Activated CD8-positive, alpha-beta memory T cell treated with anti-CD3 and anti-CD28 coated beads for 36 hours (primary cell): ENCODE measurements around the gene PITPNM2. TPM values are rescaled to one million over a fixed set of nuclear protein-coding genes. Genes with fewer than 3 reads are reported as not detected.
"Not testable (repeated sequence)": the region's sequence is repeated elsewhere in the genome, so short reads cannot be mapped to it uniquely, and the experiment has no call there.

Experiments used
- CTCF ChIA-PET: fragments of 350-600 bp; sonication (Branson Sonifier 250); formaldehyde crosslinking; loops from one replicate; lab custom pipeline; 2021; ENCODE audit warnings: antibody characterized with exemption; lab: Charles Lee
- POLR2A ChIA-PET: fragments of 350-600 bp; sonication (Branson Sonifier 250); formaldehyde crosslinking; loops from one replicate; lab custom pipeline; 2021; ENCODE audit warnings: antibody characterized with exemption; lab: Charles Lee
- total RNA-seq, 2 experiments: library from RNA; stranded (reverse); gene quantifications; one replicate each; pipeline ENCODE4 v1.2.3, GENCODE V29; 2021

The PITPNM2 gene
- total RNA-seq, 2 experiments from 2014 or later = 9.3 to 9.4 TPM

- CTCF ChIA-PET = interaction anchor here (0.6 to 0.7 kb wide), 2 partner anchors 31 to 315 kb away, joined by 3 read pairs; no protein-coding TSS in a partner anchor
- POLR2A ChIA-PET = interaction anchor here (0.5 to 0.6 kb wide), 3 partner anchors 62 to 332 kb away, joined by 3 to 6 read pairs (median 3); no protein-coding TSS in a partner anchor
Measured at GRCh38 chr12:123106640-123107359, 44.1 kb downstream of the PITPNM2 start.

GRCh38 chr12:123105211-123105826 lies 45.6 kb downstream of the PITPNM2 start:
- ChIA-PET CTCF (interaction anchor here (0.6 kb wide), 1 partner anchor 26 kb away, joined by 4 read pairs; no protein-coding TSS in a partner anchor), POLR2A (no interaction called here)

- ChIA-PET POLR2A (no interaction called here), CTCF (interaction anchor here (0.6 kb wide), 1 partner anchor 25 kb away, joined by 4 read pairs; no protein-coding TSS in a partner anchor)
Measured at GRCh38 chr12:123104809-123105208, 46.1 kb downstream of the PITPNM2 start.

DNA sequence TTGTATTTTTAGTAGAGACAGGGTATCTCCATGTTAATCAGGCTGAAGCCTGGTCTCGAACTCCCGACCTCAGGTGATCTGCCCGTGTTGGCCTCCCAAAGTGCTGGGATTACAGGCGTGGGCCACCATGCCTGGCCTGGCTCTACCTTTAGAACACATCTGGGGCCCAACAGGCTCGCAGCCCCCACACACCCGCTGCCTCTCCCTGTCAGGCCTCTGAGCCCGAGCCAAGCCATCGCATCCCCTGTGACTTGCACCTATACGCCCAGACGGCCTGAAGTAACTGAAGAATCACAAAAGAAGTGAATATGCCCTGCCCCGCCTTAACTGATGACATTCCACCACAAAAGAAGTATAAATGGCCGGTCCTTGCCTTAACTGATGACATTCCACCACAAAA lies 46.8 kb downstream of the PITPNM2 start:
- POLR2A ChIA-PET, CTCF ChIA-PET: not testable (repeated sequence)

DNA sequence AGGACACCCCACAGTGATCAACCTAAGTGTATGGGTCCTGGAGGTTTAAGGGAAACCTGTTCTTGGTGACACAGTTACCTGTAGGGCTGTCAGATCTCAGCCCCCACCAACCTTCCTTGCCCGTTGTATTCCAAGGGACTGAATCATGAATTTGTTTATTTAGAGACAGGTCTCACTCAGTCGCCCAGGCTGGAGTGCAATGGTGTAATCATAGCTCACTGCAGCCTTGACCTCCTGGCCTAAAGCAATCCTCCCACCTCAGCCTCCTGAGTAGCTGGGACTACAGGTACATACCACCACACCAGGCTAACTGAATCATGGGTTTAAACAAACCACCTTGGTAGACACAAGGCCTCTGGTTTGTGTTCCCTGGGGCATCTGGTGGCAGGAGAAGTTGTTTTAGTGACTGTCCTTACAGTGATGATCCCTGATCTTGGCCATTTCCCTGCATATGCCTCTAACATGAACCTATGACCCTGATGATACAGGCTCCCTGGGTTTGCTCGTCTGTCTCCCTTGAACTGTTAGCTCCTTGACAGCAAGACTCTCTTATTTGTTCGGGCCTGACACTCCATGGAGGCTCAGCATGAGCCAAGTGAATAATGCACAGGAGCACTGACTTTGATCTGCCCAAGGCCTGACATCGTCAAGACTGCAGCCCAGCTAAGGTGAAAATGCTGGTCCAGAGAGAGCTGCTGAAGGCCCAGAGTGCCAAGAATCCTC lies 47.9 kb downstream of the PITPNM2 start:
- POLR2A ChIA-PET = interaction anchor here (0.6 kb wide), 1 partner anchor 226 kb away, joined by 5 read pairs; no protein-coding TSS in a partner anchor
- CTCF ChIA-PET = interaction anchor here (1.2 kb wide), 1 partner anchor 24 kb away, joined by 3 read pairs; no protein-coding TSS in a partner anchor

DNA sequence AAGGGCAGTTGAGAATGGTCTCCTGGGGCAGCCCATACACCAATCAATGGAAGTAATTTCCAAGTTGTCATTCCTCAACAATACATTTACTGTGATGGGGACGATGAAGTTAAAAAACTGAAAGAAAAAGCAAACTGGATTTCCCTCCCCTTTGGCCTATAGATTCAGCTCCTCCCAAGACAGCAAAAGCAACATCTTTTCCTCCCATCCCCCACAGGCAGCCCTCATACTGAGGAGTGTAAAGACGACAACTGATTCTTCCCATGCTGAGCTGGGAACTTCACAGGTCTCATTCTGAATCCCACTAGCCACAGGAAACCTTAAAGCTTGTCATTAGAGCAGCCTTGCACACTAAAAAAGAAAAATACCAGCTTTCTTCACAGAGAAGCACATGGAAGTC lies 48.5 kb downstream of the PITPNM2 start:
- ChIA-PET CTCF (interaction anchor here (1.2 kb wide), 1 partner anchor 25 kb away, joined by 3 read pairs; no protein-coding TSS in a partner anchor), POLR2A (interaction anchor here (0.6 kb wide), 1 partner anchor 227 kb away, joined by 5 read pairs; no protein-coding TSS in a partner anchor)

GRCh38 chr12:123101526-123101925 lies 49.4 kb downstream of the PITPNM2 start:
- ChIA-PET CTCF (interaction anchor here (0.7 kb wide), 1 partner anchor 139 kb away, joined by 3 read pairs; no protein-coding TSS in a partner anchor), POLR2A (no interaction called here)

Other genes starting within 250 kb of the PITPNM2 start
- gene ABCB9, start 184.6 kb downstream of the PITPNM2 start, total RNA-seq = 1 to 10 TPM; 4.5 to 4.8 TPM
- gene OGFOD2, start 175.8 kb downstream of the PITPNM2 start, total RNA-seq = 10 to 100 TPM; 28.7 to 30.8 TPM
- gene ARL6IP4, start 170.4 kb downstream of the PITPNM2 start, total RNA-seq = 100 to 1,000 TPM; 172 to 180 TPM
- 10 to 100 TPM; 75.0 to 84.3 TPM for gene MPHOSPH9, start 82.1 kb upstream of the PITPNM2 start, total RNA-seq
- 10 to 100 TPM; 27.1 to 28.0 TPM for gene MTRFR, start 82.3 kb upstream of the PITPNM2 start, total RNA-seq
- 10 to 100 TPM; 78.8 to 83.0 TPM for gene CDK2AP1, start 120.8 kb upstream of the PITPNM2 start, total RNA-seq
- 10 to 100 TPM; 55.9 to 58.6 TPM for gene SBNO1, start 213.8 kb upstream of the PITPNM2 start, total RNA-seq
- gene KMT5A, start 233.0 kb upstream of the PITPNM2 start, total RNA-seq = 10 to 100 TPM; 48.6 to 51.6 TPM